ENCODE measurements around the gene KCNG1. TPM values are rescaled to one million over a fixed set of nuclear protein-coding genes. Genes with fewer than 3 reads are reported as not detected.

Gene KCNG1
- total and polyA plus RNA-seq, 2 experiments from 2014 or later = 8.1 to 26.3 TPM

GRCh38 chr20:51002633-51003032 is 20.3 kb downstream of the KCNG1 start:
- Histone ChIP-seq H3K36me3 (ENCODE audit: insufficient read depth) (no peaks in the 10 kb centered on the region), H3K27me3 (ENCODE audit: insufficient read depth) (no peaks in the 10 kb centered on the region), H3K4me3 (no peak overlapping the region), H3K4me1 (ENCODE audit: insufficient read depth) (no peaks in the 10 kb centered on the region), H3K9me2 (ENCODE audit: insufficient read depth) (no peaks in the 10 kb centered on the region), H2AFZ (no peak overlapping the region), H3K79me2 (replicated peaks; ENCODE audit: insufficient read depth) (no peaks in the 10 kb centered on the region), H3K27ac (ENCODE audit: low read depth) (no peak overlapping the region), H3K4me2 (no peak overlapping the region), H4K20me1 (replicated peaks; ENCODE audit: insufficient read depth) (no peaks in the 10 kb centered on the region), H3F3A (replicated peaks; ENCODE audit: low read depth) (no peaks in the 10 kb centered on the region)
- TF ChIP-seq ZNF114 (CRISPR knock-in tag; IDR thresholded peaks at IDR 0.05) (no peak), EZH2 (IDR thresholded peaks at IDR 0.05; ENCODE audit: low read depth, unreplicated experiment) (no peak), CREB1 (CRISPR knock-in tag; IDR thresholded peaks at IDR 0.05; ENCODE audit: low read depth) (no peak), ETS1 (IDR thresholded peaks at IDR 0.05) (no peak), EZH2phosphoT487 (IDR thresholded peaks at IDR 0.05; ENCODE audit: unreplicated experiment) (no peak), JUNB (IDR thresholded peaks at IDR 0.05; ENCODE audit: unreplicated experiment) (no peak), CTCF (conservative IDR thresholded peaks at IDR 0.05; ENCODE audit: low read depth in 2 of 2) (no peak), STAT1 (IDR thresholded peaks at IDR 0.05; ENCODE audit: unreplicated experiment) (no peak), REST (IDR thresholded peaks at IDR 0.05; ENCODE audit: unreplicated experiment) (no peak), ZNF331 (CRISPR knock-in tag; IDR thresholded peaks at IDR 0.05; ENCODE audit: low read depth) (no peak), POLR2AphosphoS5 (IDR thresholded peaks at IDR 0.05; ENCODE audit: low read depth) (no peak), ZNF462 (CRISPR knock-in tag; IDR thresholded peaks at IDR 0.05) (no peak), NANOG (IDR thresholded peaks at IDR 0.05; ENCODE audit: borderline replicate concordance) (no peak)
- Mint-ChIP-seq H3K36me3 (ENCODE audit: low read depth) (peaks cover 10% of the 10 kb centered on the region; the same call in 1 of the 3 replicates), H3K27me3 (ENCODE audit: insufficient read depth, low read depth, poor library complexity) (peaks cover 4% of the 10 kb centered on the region), H3K9me3 (no peaks in the 10 kb centered on the region), H3K4me1 (peaks cover 4% of the 10 kb centered on the region; the same call in 2 of the 3 replicates), H3K4me3 (no peak overlapping the region), H3K27ac (no peak overlapping the region)
- ATAC-seq = no peak
- no peak for DNase-seq (ENCODE audit: low spot score)
